NCI-H1105 treated with DMSO at 0.1 percent for 48 hours (cell line): Measurements from ENCODE around the gene CELF1.
A peak's percentile ranks its signal among the peaks of the same experiment; 100 is the strongest.

Experiments
- DNase-seq: peaks from one replicate; lab custom pipeline; 2025; lab: John Stamatoyannopoulos, UW

CELF1 gene

GRCh38 chr11:47485107-47485506, 67.8 kb downstream of the CELF1 start:
- DNase-seq: no peak

GRCh38 chr11:47483457-47483856, 69.5 kb downstream of the CELF1 start:
- no peak for DNase-seq

GRCh38 chr11:47480762-47481161, 72.2 kb downstream of the CELF1 start:
- no peak for DNase-seq

GRCh38 chr11:47478651-47479329, 74.1 kb downstream of the CELF1 start:
- no peak for DNase-seq

- DNase-seq: no peak
These were observed 75.2 kb downstream of the CELF1 start for GRCh38 chr11:47477753-47478152.

GRCh38 chr11:47477323-47477722, 75.6 kb downstream of the CELF1 start:
- DNase-seq: no peak

- no peak for DNase-seq
These were observed 82.3 kb downstream of the CELF1 start for GRCh38 chr11:47470671-47471070.

- no peak for DNase-seq
These were observed 83.4 kb downstream of the CELF1 start for GRCh38 chr11:47469361-47470179.

- DNase-seq: no peak
These were observed 84.2 kb downstream of the CELF1 start for GRCh38 chr11:47468598-47469214.

GRCh38 chr11:47467357-47467756, 85.6 kb downstream of the CELF1 start:
- DNase-seq: peak; percentile 96

GRCh38 chr11:47466701-47467250, 86.2 kb downstream of the CELF1 start:
- DNase-seq: peak; percentile 87

- no peak for DNase-seq
These were observed 86.7 kb downstream of the CELF1 start for GRCh38 chr11:47466201-47466600.

- peak; percentile 5 for DNase-seq
These were observed 88.4 kb downstream of the CELF1 start for GRCh38 chr11:47464483-47464882.

- DNase-seq: no peak
These were observed 91.1 kb downstream of the CELF1 start for GRCh38 chr11:47461876-47462275.

- no peak for DNase-seq
These were observed 92.2 kb downstream of the CELF1 start for GRCh38 chr11:47460571-47461235.

- DNase-seq: peak; percentile 62
These were observed 98.7 kb downstream of the CELF1 start for GRCh38 chr11:47454258-47454671.

- no peak for DNase-seq
These were observed 99.6 kb downstream of the CELF1 start for GRCh38 chr11:47453365-47453764.

- no peak for DNase-seq
These were observed 100.9 kb downstream of the CELF1 start for GRCh38 chr11:47451990-47452389.

- no peak for DNase-seq
These were observed 101.5 kb downstream of the CELF1 start for GRCh38 chr11:47451436-47451835.

- DNase-seq: no peak
These were observed 103.4 kb downstream of the CELF1 start for GRCh38 chr11:47449541-47449940.

- no peak for DNase-seq
These were observed 104.1 kb downstream of the CELF1 start, which contains the start of gene RAPSN for GRCh38 chr11:47448566-47449427. TSS of gene RAPSN (minus strand) at chr11:47449136. CDS start at chr11:47448964, 172 bp downstream.
